ENCODE data around the gene L1CAM.

The L1CAM gene

GRCh38 chrX:153876112-153876491, 9.9 kb downstream of the L1CAM start:
- DNase-seq: no peak

GRCh38 chrX:153875391-153876111, 10.4 kb downstream of the L1CAM start:
- DNase-seq: no peak

GRCh38 chrX:153874366-153875125, 11.4 kb downstream of the L1CAM start:
- DNase-seq: no peak

- no peak for DNase-seq
Observed at GRCh38 chrX:153874085-153874365, 11.9 kb downstream of the L1CAM start.

GRCh38 chrX:153873282-153874084, 12.5 kb downstream of the L1CAM start:
- DNase-seq: no peak

- no peak for DNase-seq
Observed at GRCh38 chrX:153871946-153872878, 13.8 kb downstream of the L1CAM start.

GRCh38 chrX:153871451-153871850, 14.5 kb downstream of the L1CAM start:
- DNase-seq: no peak

- no peak for DNase-seq
Observed at GRCh38 chrX:153870791-153871360, 15.1 kb downstream of the L1CAM start.

GRCh38 chrX:153870288-153870690, 15.7 kb downstream of the L1CAM start:
- no peak for DNase-seq

GRCh38 chrX:153869473-153870287, 16.3 kb downstream of the L1CAM start:
- no peak for DNase-seq

GRCh38 chrX:153868576-153869472, 17.1 kb downstream of the L1CAM start:
- DNase-seq: no peak

- DNase-seq: no peak
Observed at GRCh38 chrX:153867671-153868070, 18.3 kb downstream of the L1CAM start.

GRCh38 chrX:153867139-153867538, 18.8 kb downstream of the L1CAM start:
- DNase-seq: no peak

GRCh38 chrX:153866302-153867019, 19.5 kb downstream of the L1CAM start:
- no peak for DNase-seq

GRCh38 chrX:153865685-153866084, 20.3 kb downstream of the L1CAM start:
- no peak for DNase-seq

- DNase-seq: no peak
Observed at GRCh38 chrX:153865321-153865580, 20.7 kb downstream of the L1CAM start.

- DNase-seq: no peak
Observed at GRCh38 chrX:153864561-153865320, 21.2 kb downstream of the L1CAM start.

GRCh38 chrX:153864101-153864500, 21.9 kb downstream of the L1CAM start:
- no peak for DNase-seq
